ENCODE data around the gene MT1M. TPM values are rescaled to one million over a fixed set of nuclear protein-coding genes. Genes with fewer than 3 reads are reported as not detected.
"Not testable (repeated sequence)": the region's sequence is repeated elsewhere in the genome, so short reads cannot be mapped to it uniquely, and the experiment has no call there.

Gene MT1M
- total and polyA plus RNA-seq, 12 donors = 0.44 to 50.3 (median 9.3) TPM

GRCh38 chr16:56664506-56664905 is 32.0 kb downstream of the MT1M start:
- peak in 3 of 7 donors; percentile 46 to 67 (median 62) for DNase-seq
- 48 to 73% (median 58%) methylated on average over 1 of the region's 1 CpG for WGBS, 4 donors
- H3K4me1 ChIP-seq (replicated peaks in 1 of 2) = peaks cover 0 to 7% of the 10 kb centered on the region in 2 donors
- intact Hi-C loops (cut with DNase I) = no loop called here
- peaks cover 9% of the 10 kb centered on the region for H3K27me3 ChIP-seq
- no peaks in the 10 kb centered on the region for H3K9me3 ChIP-seq (replicated peaks in 1 of 3)
- H3K4me3 ChIP-seq = no peak overlapping the region
- TF ChIP-seq POLR2A (IDR thresholded peaks at IDR 0.05) (no peak), CTCF (IDR thresholded peaks at IDR 0.05) (no peak)
- H3K36me3 ChIP-seq (replicated peaks in 1 of 2) = no peaks in the 10 kb centered on the region
- H3K27ac ChIP-seq = peak overlapping the region in 1 of 5 donors; percentile 50

DNA sequence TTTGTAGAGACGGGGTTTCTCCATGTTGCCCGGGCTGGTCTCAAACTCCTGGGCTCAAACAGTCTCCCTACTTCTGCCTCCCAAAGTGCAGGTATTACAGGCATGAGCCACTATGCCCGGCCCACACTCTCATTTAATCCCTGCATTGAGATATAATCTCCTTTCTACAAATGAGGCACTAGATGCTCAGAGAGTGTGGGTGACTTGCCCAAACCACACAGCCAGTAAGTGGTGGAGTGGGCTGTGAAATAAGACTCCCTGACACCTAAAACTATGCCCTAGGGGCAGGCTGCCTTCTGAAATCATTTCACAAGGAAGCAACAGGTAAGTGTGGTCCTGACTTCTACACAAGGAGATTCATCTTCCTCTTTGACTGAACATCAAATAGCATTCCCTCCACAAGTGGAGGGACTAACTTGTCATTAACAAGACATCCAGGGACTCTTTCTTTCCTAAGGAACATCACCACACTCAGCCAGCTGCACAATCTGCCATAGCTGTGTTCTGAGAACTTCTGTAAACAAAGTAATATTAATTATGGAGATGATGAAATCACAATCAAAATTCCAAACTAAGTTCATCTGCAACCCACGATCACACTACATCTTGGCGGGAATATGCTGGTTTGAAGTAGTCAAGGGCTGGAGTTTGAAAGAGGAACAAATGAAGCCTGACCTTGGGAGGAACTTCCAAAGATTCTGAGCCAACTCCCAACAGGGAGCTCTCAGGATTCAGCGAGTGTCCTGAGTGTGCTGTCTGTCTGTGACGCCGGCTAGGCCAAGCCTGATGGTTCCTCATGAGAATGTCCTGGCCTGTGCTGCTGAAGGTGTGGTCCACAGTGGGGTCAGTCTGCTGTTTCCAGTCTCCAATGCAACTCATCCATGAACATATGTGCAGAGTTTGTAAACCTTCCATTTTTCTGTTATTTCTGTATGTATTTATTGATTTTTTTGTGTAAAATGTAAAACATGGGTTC is 33.1 kb downstream of the MT1M start:
- 67 to 78% (median 76%) methylated on average over 8 of the region's 8 CpGs for WGBS, 4 donors
- H3K4me1 ChIP-seq (replicated peaks in 1 of 2); DNase-seq; H3K9me3 ChIP-seq (replicated peaks in 1 of 3); H3K4me3 ChIP-seq; H3K27ac ChIP-seq; H3K36me3 ChIP-seq (replicated peaks in 1 of 2); intact Hi-C loops (cut with DNase I): not testable (repeated sequence)
- peaks cover 10% of the 10 kb centered on the region for H3K27me3 ChIP-seq

GRCh38 chr16:56667581-56668571 is 35.4 kb downstream of the MT1M start, which contains the start of gene MT1G:
MT1G (minus strand) TSS chr16:56668065; CDS start chr16:56667993, 72 bp downstream.
- H3K4me3 ChIP-seq = peak within 1 kb of the TSS in 1 of 4 donors; percentile 21
- no peak for TF ChIP-seq POLR2A (IDR thresholded peaks at IDR 0.05)
- TF ChIP-seq CTCF (IDR thresholded peaks at IDR 0.05) = no peak
- intact Hi-C loops (cut with DNase I) = no loop called here
- no peak within 1 kb of the TSS for H3K27ac ChIP-seq
- WGBS, 4 donors = 31 to 62% (median 37%) methylated on average over 7 to 46 of the region's 46 CpGs
- H3K9me3 ChIP-seq (replicated peaks in 1 of 3) = no peaks in the 10 kb centered on the region
- H3K27me3 ChIP-seq = peaks cover 10% of the 10 kb centered on the region
- peak in 6 of 7 donors; percentile 49 to 68 (median 58) for DNase-seq
- H3K4me1 ChIP-seq (replicated peaks in 1 of 2) = peaks cover 0 to 7% of the 10 kb centered on the region in 2 donors
- no peaks in the 10 kb centered on the region for H3K36me3 ChIP-seq (replicated peaks in 1 of 2)

GRCh38 chr16:56669005-56669839 is 36.8 kb downstream of the MT1M start, which contains the start of gene MT1H:
MT1H (plus strand) TSS chr16:56669814; CDS start chr16:56669885, 71 bp downstream.
- WGBS, 4 donors = 32 to 55% (median 35%) methylated on average over 17 to 38 of the region's 38 CpGs
- Histone ChIP-seq H3K27me3 (peaks cover 10% of the 10 kb centered on the region), H3K4me1 (replicated peaks in 1 of 2) (peaks cover 0 to 7% of the 10 kb centered on the region in 2 donors), H3K27ac (no peak within 1 kb of the TSS), H3K36me3 (replicated peaks in 1 of 2) (no peaks in the 10 kb centered on the region), H3K4me3 (no peak within 1 kb of the TSS), H3K9me3 (replicated peaks in 1 of 3) (no peaks in the 10 kb centered on the region)
- TF ChIP-seq CTCF (IDR thresholded peaks at IDR 0.05) (no peak), POLR2A (IDR thresholded peaks at IDR 0.05) (no peak)
- no peak for DNase-seq
- intact Hi-C loops (cut with DNase I) = no loop called here
